ENCODE measurements around the gene SNX8. TPM values are rescaled to one million over a fixed set of nuclear protein-coding genes. Genes with fewer than 3 reads are reported as not detected.
A peak's percentile ranks its signal among the peaks of the same experiment; 100 is the strongest.

Gene SNX8
- total and polyA plus RNA-seq, 2 donors (not counting 1 experiment from before 2014, with no cell fraction given): 64.4 to 126 TPM

GRCh38 chr7:2251841-2252771, 62.1 kb downstream of the SNX8 start:
- WGBS (ENCODE audit: insufficient coverage): 87% methylated on average over 21 of the region's 24 CpGs
- Mint-ChIP-seq H3K9me3 (ENCODE audit: insufficient read depth) (no peaks in the 10 kb centered on the region), H3K4me3 (no peak overlapping the region), H3K4me1 (peaks cover 33% of the 10 kb centered on the region), H3K27me3 (no peaks in the 10 kb centered on the region), H3K27ac (peak overlapping the region; percentile 46)
- CTCF ChIA-PET: interaction anchor here (0.5 to 2.2 kb wide), 2 partner anchors 10 to 14 kb away, joined by 3 to 6 read pairs; partner anchors contain the start of genes MRM2 and NUDT1
- TF ChIP-seq EZH2 (IDR thresholded peaks at IDR 0.05; ENCODE audit: borderline replicate concordance, insufficient read depth, low read depth, low read length, poor library complexity, severe bottlenecking): no peak
- TF ChIP-seq CTCF (IDR thresholded peaks at IDR 0.05): no peak
- Histone ChIP-seq H3K9ac (ENCODE audit: low read length) (no peak overlapping the region), H3K27ac (ENCODE audit: low read length in 2 of 2) (peak overlapping the region in 1 of 2 donors; percentile 49), H3K36me3 (replicated peaks in 1 of 2; ENCODE audit: control extremely low read depth in 1 of 2, control insufficient read depth in 1 of 2, extremely low read depth in 1 of 2, insufficient read depth in 2 of 2, low read length in 1 of 2) (peaks cover 0 to 40% of the 10 kb centered on the region in 2 experiments), H3K4me2 (replicated peaks; ENCODE audit: low read depth, low read length, poor library complexity, severe bottlenecking) (no peak overlapping the region), H3K27me3 (replicated peaks in 1 of 4; ENCODE audit: control extremely low read depth in 1 of 4, control insufficient read depth in 3 of 4, insufficient read depth in 4 of 4, low read length in 3 of 4) (no peaks in the 10 kb centered on the region), H3K9me3 (ENCODE audit: control extremely low read depth in 1 of 3, control insufficient read depth in 2 of 3, insufficient read depth in 1 of 3, low read length in 2 of 3) (peaks cover 0 to 4% (median 0%) of the 10 kb centered on the region in 3 donors), H3K4me3 (ENCODE audit: control extremely low read depth in 1 of 5, extremely low read depth in 1 of 5, insufficient read depth in 1 of 5, low read depth in 2 of 5, low read length in 4 of 5) (no peak overlapping the region), H4K20me1 (ENCODE audit: control insufficient read depth, insufficient read depth, low read length, poor library complexity, severe bottlenecking) (peaks cover 21% of the 10 kb centered on the region), H3K79me2 (ENCODE audit: control insufficient read depth, insufficient read depth, low read length) (peaks cover 6% of the 10 kb centered on the region), H2AFZ (ENCODE audit: insufficient read depth, low read depth, low read length, poor library complexity, severe bottlenecking) (no peak overlapping the region), H3K4me1 (ENCODE audit: control insufficient read depth in 2 of 2, insufficient read depth in 2 of 2, low read length in 2 of 2) (peaks cover 13 to 28% of the 10 kb centered on the region in 2 donors)
- intact Hi-C loops (cut with micrococcal nuclease): no loop called here
- DNase-seq (no peak), ATAC-seq (ENCODE audit: low read depth) (peak; percentile 50)
- POLR2A ChIA-PET: no interaction called here

- H3K4me1 ChIP-seq (ENCODE audit: control insufficient read depth in 2 of 2, insufficient read depth in 2 of 2, low read length in 2 of 2): peaks cover 17 to 34% of the 10 kb centered on the region in 2 donors
- no peak overlapping the region for H3K4me2 ChIP-seq (replicated peaks; ENCODE audit: low read depth, low read length, poor library complexity, severe bottlenecking)
- H3K9me3 ChIP-seq (ENCODE audit: control extremely low read depth in 1 of 3, control insufficient read depth in 2 of 3, insufficient read depth in 1 of 3, low read length in 2 of 3): peaks cover 0 to 4% (median 0%) of the 10 kb centered on the region in 3 donors
- intact Hi-C loops (cut with micrococcal nuclease): no loop called here
- H3K9ac ChIP-seq (ENCODE audit: low read length): no peak overlapping the region
- ATAC-seq (ENCODE audit: low read depth) (no peak), DNase-seq (no peak)
- Mint-ChIP-seq H3K27ac (no peak overlapping the region), H3K4me3 (no peak overlapping the region), H3K27me3 (no peaks in the 10 kb centered on the region), H3K9me3 (ENCODE audit: insufficient read depth) (no peaks in the 10 kb centered on the region), H3K4me1 (peaks cover 38% of the 10 kb centered on the region)
- WGBS (ENCODE audit: insufficient coverage): 98% methylated on average over 8 of the region's 10 CpGs
- TF ChIP-seq CTCF (IDR thresholded peaks at IDR 0.05) (no peak), EZH2 (IDR thresholded peaks at IDR 0.05; ENCODE audit: borderline replicate concordance, insufficient read depth, low read depth, low read length, poor library complexity, severe bottlenecking) (no peak)
- CTCF ChIA-PET: interaction anchor here (0.5 to 2.2 kb wide), 2 partner anchors 10 to 13 kb away, joined by 3 to 6 read pairs; partner anchors contain the start of genes MRM2 and NUDT1
- peaks cover 17% of the 10 kb centered on the region for H4K20me1 ChIP-seq (ENCODE audit: control insufficient read depth, insufficient read depth, low read length, poor library complexity, severe bottlenecking)
- no peak overlapping the region for H3K27ac ChIP-seq (ENCODE audit: low read length in 2 of 2)
- H3K79me2 ChIP-seq (ENCODE audit: control insufficient read depth, insufficient read depth, low read length): peaks cover 6% of the 10 kb centered on the region
- H3K27me3 ChIP-seq (replicated peaks in 1 of 4; ENCODE audit: control extremely low read depth in 1 of 4, control insufficient read depth in 3 of 4, insufficient read depth in 4 of 4, low read length in 3 of 4): no peaks in the 10 kb centered on the region
- no peak overlapping the region for H3K4me3 ChIP-seq (ENCODE audit: control extremely low read depth in 1 of 5, extremely low read depth in 1 of 5, insufficient read depth in 1 of 5, low read depth in 2 of 5, low read length in 4 of 5)
- H2AFZ ChIP-seq (ENCODE audit: insufficient read depth, low read depth, low read length, poor library complexity, severe bottlenecking): no peak overlapping the region
- peaks cover 0 to 33% of the 10 kb centered on the region in 2 experiments for H3K36me3 ChIP-seq (replicated peaks in 1 of 2; ENCODE audit: control extremely low read depth in 1 of 2, control insufficient read depth in 1 of 2, extremely low read depth in 1 of 2, insufficient read depth in 2 of 2, low read length in 1 of 2)
- POLR2A ChIA-PET: interaction anchor here (1.2 kb wide), 1 partner anchor 10 kb away, joined by 3 read pairs; no protein-coding TSS in a partner anchor
These were observed 62.9 kb downstream of the SNX8 start for GRCh38 chr7:2251381-2251780.

Measured in B cell (primary cell).